ENCODE results near the gene PCYOX1L.

DNA sequence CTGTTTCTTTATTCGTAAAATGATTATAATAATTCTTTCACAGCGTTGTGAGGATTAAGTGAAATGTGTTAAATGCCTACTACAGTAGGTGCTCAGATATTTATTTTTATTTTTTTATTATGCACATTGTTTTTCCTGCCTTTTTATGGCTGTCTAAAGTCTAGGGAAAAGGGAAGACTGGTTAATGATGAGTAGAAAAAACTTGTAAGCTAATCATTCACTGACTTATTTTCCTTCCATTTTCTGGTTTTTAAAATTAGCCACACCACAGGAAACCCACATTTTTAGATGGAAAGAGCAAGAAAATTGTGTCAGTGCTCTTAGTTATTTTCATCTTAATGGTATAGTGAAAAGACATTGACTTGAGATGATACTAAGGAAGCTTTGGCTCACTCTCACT, 3.9 kb upstream of the PCYOX1L start:
- no peak for TF ChIP-seq POLR2A (IDR thresholded peaks at IDR 0.05)
- TF ChIP-seq, protein P1, sequence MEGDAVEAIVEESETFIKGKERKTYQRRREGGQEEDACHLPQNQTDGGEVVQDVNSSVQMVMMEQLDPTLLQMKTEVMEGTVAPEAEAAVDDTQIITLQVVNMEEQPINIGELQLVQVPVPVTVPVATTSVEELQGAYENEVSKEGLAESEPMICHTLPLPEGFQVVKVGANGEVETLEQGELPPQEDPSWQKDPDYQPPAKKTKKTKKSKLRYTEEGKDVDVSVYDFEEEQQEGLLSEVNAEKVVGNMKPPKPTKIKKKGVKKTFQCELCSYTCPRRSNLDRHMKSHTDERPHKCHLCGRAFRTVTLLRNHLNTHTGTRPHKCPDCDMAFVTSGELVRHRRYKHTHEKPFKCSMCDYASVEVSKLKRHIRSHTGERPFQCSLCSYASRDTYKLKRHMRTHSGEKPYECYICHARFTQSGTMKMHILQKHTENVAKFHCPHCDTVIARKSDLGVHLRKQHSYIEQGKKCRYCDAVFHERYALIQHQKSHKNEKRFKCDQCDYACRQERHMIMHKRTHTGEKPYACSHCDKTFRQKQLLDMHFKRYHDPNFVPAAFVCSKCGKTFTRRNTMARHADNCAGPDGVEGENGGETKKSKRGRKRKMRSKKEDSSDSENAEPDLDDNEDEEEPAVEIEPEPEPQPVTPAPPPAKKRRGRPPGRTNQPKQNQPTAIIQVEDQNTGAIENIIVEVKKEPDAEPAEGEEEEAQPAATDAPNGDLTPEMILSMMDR (IDR thresholded peaks at IDR 0.05) = no peak

All from esophagus squamous epithelium (tissue), 4 donors.